ENCODE results near the gene ZNF780A. TPM values are rescaled to one million over a fixed set of nuclear protein-coding genes. Genes with fewer than 3 reads are reported as not detected.

The ZNF780A gene
- total RNA-seq, 2 experiments from 2014 or later = 24.1 to 24.5 TPM

- Mint-ChIP-seq H3K27ac (no peak overlapping the region), H3K9me3 (peaks cover 6% of the 10 kb centered on the region), H3K36me3 (ENCODE audit: low read depth) (no peaks in the 10 kb centered on the region), H3K4me3 (no peak overlapping the region), H3K27me3 (peaks cover 14% of the 10 kb centered on the region), H3K4me1 (no peaks in the 10 kb centered on the region)
- CTCF ChIA-PET = no interaction called here
- no peak for DNase-seq
- POLR2A ChIA-PET = no interaction called here
These were observed 19.8 kb upstream of the ZNF780A start for GRCh38 chr19:40110570-40110969.

- Mint-ChIP-seq H3K36me3 (ENCODE audit: low read depth) (no peaks in the 10 kb centered on the region), H3K4me1 (no peaks in the 10 kb centered on the region), H3K9me3 (no peaks in the 10 kb centered on the region), H3K27me3 (peaks cover 9% of the 10 kb centered on the region), H3K27ac (no peak overlapping the region), H3K4me3 (no peak overlapping the region)
- DNase-seq = no peak
- POLR2A ChIA-PET = no interaction called here
- CTCF ChIA-PET = interaction anchor here (0.7 kb wide), 1 partner anchor 194 kb away, joined by 3 read pairs; no protein-coding TSS in a partner anchor
These were observed 14.0 kb upstream of the ZNF780A start for GRCh38 chr19:40104754-40105153.

GRCh38 chr19:40103600-40103999 lies 12.9 kb upstream of the ZNF780A start:
- no peaks in the 10 kb centered on the region for H3K36me3 Mint-ChIP-seq (ENCODE audit: low read depth)
- no peaks in the 10 kb centered on the region for H3K4me1 Mint-ChIP-seq
- H3K27me3 Mint-ChIP-seq = peaks cover 16% of the 10 kb centered on the region
- no peak for DNase-seq
- no peak overlapping the region for H3K27ac Mint-ChIP-seq
- no peaks in the 10 kb centered on the region for H3K9me3 Mint-ChIP-seq
- no peak overlapping the region for H3K4me3 Mint-ChIP-seq
- ChIA-PET POLR2A (no interaction called here), CTCF (interaction anchor here (0.7 kb wide), 2 partner anchors 14 to 38 kb away, joined by 3 to 5 read pairs; no protein-coding TSS in a partner anchor)

- Mint-ChIP-seq H3K27ac (no peak overlapping the region), H3K4me3 (no peak overlapping the region), H3K36me3 (ENCODE audit: low read depth) (no peaks in the 10 kb centered on the region), H3K4me1 (no peaks in the 10 kb centered on the region), H3K27me3 (peaks cover 25% of the 10 kb centered on the region), H3K9me3 (no peaks in the 10 kb centered on the region)
- POLR2A ChIA-PET = no interaction called here
- no peak for DNase-seq
- CTCF ChIA-PET = no interaction called here
These were observed 11.1 kb upstream of the ZNF780A start for GRCh38 chr19:40101813-40102212.

GRCh38 chr19:40093416-40093815 lies 2.7 kb upstream of the ZNF780A start:
- H3K4me3 Mint-ChIP-seq = no peak overlapping the region
- POLR2A ChIA-PET = no interaction called here

GRCh38 chr19:40091205-40092129 lies 724 bp upstream of the ZNF780A start:
- no peak for DNase-seq
- H3K4me1 Mint-ChIP-seq = peaks cover 36% of the 10 kb centered on the region
- H3K27ac Mint-ChIP-seq = peak overlapping the region; percentile 99
- ChIA-PET CTCF (interaction anchor here (1.1 kb wide), 1 partner anchor 120 kb away, joined by 3 read pairs; the partner anchor contains the start of gene PSMC4), POLR2A (interaction anchor here (0.7 kb wide), 1 partner anchor 36 kb away, joined by 3 read pairs; no protein-coding TSS in a partner anchor)
- peaks cover 13% of the 10 kb centered on the region for H3K9me3 Mint-ChIP-seq
- H3K27me3 Mint-ChIP-seq = peaks cover 7% of the 10 kb centered on the region
- H3K36me3 Mint-ChIP-seq (ENCODE audit: low read depth) = peaks cover 21% of the 10 kb centered on the region
- peak overlapping the region; percentile 98 for H3K4me3 Mint-ChIP-seq

More at GRCh38 chr19:40093416-40093815, 2.7 kb upstream of the ZNF780A start:
- H3K4me1 Mint-ChIP-seq = peaks cover 26% of the 10 kb centered on the region
- CTCF ChIA-PET = no interaction called here
- peaks cover 15% of the 10 kb centered on the region for H3K27me3 Mint-ChIP-seq
- no peak overlapping the region for H3K27ac Mint-ChIP-seq
- peaks cover 5% of the 10 kb centered on the region for H3K9me3 Mint-ChIP-seq
- no peak for DNase-seq
- peaks cover 11% of the 10 kb centered on the region for H3K36me3 Mint-ChIP-seq (ENCODE audit: low read depth)

- DNase-seq = no peak
- H3K36me3 Mint-ChIP-seq (ENCODE audit: low read depth) = peaks cover 26% of the 10 kb centered on the region
- CTCF ChIA-PET = interaction anchor here (0.6 kb wide), 1 partner anchor 14 kb away, joined by 3 read pairs; no protein-coding TSS in a partner anchor
- POLR2A ChIA-PET = no interaction called here
- peaks cover 36% of the 10 kb centered on the region for H3K4me1 Mint-ChIP-seq
- H3K9me3 Mint-ChIP-seq = peaks cover 13% of the 10 kb centered on the region
- no peak overlapping the region for H3K27ac Mint-ChIP-seq
- peaks cover 3% of the 10 kb centered on the region for H3K27me3 Mint-ChIP-seq
- peak overlapping the region; percentile 98 for H3K4me3 Mint-ChIP-seq
These were observed 1.3 kb downstream of the ZNF780A start for GRCh38 chr19:40089462-40089861.

- POLR2A ChIA-PET = no interaction called here
- H3K4me3 Mint-ChIP-seq = no peak overlapping the region
- CTCF ChIA-PET = interaction anchor here (0.9 kb wide), 1 partner anchor 8 kb away, joined by 5 read pairs; no protein-coding TSS in a partner anchor
- H3K4me1 Mint-ChIP-seq = peaks cover 36% of the 10 kb centered on the region
- peaks cover 32% of the 10 kb centered on the region for H3K36me3 Mint-ChIP-seq (ENCODE audit: low read depth)
- H3K27me3 Mint-ChIP-seq = peaks cover 3% of the 10 kb centered on the region
- no peak for DNase-seq
- H3K27ac Mint-ChIP-seq = no peak overlapping the region
- H3K9me3 Mint-ChIP-seq = peaks cover 13% of the 10 kb centered on the region
These were observed 2.3 kb downstream of the ZNF780A start for GRCh38 chr19:40088299-40089047.

GRCh38 chr19:40084948-40085347 lies 5.8 kb downstream of the ZNF780A start:
- Mint-ChIP-seq H3K27me3 (no peaks in the 10 kb centered on the region), H3K4me1 (peaks cover 23% of the 10 kb centered on the region), H3K9me3 (peaks cover 17% of the 10 kb centered on the region), H3K27ac (no peak overlapping the region), H3K36me3 (ENCODE audit: low read depth) (peaks cover 62% of the 10 kb centered on the region), H3K4me3 (no peak overlapping the region)
- POLR2A ChIA-PET = no interaction called here
- no peak for DNase-seq
- CTCF ChIA-PET = interaction anchor here (1.4 kb wide), 1 partner anchor 27 kb away, joined by 3 read pairs; no protein-coding TSS in a partner anchor

- CTCF ChIA-PET = no interaction called here
These were observed 9.3 kb downstream of the ZNF780A start for GRCh38 chr19:40081411-40081810.

GRCh38 chr19:40080289-40080688 lies 10.5 kb downstream of the ZNF780A start:
- no peaks in the 10 kb centered on the region for H3K27me3 Mint-ChIP-seq
- CTCF ChIA-PET = interaction anchor here (0.6 kb wide), 1 partner anchor 61 kb away, joined by 3 read pairs; no protein-coding TSS in a partner anchor
- H3K9me3 Mint-ChIP-seq = peaks cover 47% of the 10 kb centered on the region
- DNase-seq = no peak
- H3K36me3 Mint-ChIP-seq (ENCODE audit: low read depth) = peaks cover 88% of the 10 kb centered on the region
- no peak overlapping the region for H3K4me3 Mint-ChIP-seq
- H3K4me1 Mint-ChIP-seq = no peaks in the 10 kb centered on the region
- POLR2A ChIA-PET = no interaction called here
- no peak overlapping the region for H3K27ac Mint-ChIP-seq

More at GRCh38 chr19:40081411-40081810, 9.3 kb downstream of the ZNF780A start:
- H3K36me3 Mint-ChIP-seq (ENCODE audit: low read depth) = peaks cover 80% of the 10 kb centered on the region
- DNase-seq = no peak
- H3K27me3 Mint-ChIP-seq = no peaks in the 10 kb centered on the region
- POLR2A ChIA-PET = no interaction called here
- H3K4me3 Mint-ChIP-seq = no peak overlapping the region
- H3K4me1 Mint-ChIP-seq = no peaks in the 10 kb centered on the region
- H3K9me3 Mint-ChIP-seq = peaks cover 35% of the 10 kb centered on the region
- no peak overlapping the region for H3K27ac Mint-ChIP-seq

GRCh38 chr19:40078377-40078776 lies 12.4 kb downstream of the ZNF780A start:
- peaks cover 62% of the 10 kb centered on the region for H3K9me3 Mint-ChIP-seq
- ChIA-PET CTCF (interaction anchor here (0.9 kb wide), 1 partner anchor 181 kb away, joined by 3 read pairs; no protein-coding TSS in a partner anchor), POLR2A (no interaction called here)
- no peak overlapping the region for H3K4me3 Mint-ChIP-seq
- DNase-seq = no peak
- peaks cover 95% of the 10 kb centered on the region for H3K36me3 Mint-ChIP-seq (ENCODE audit: low read depth)
- no peaks in the 10 kb centered on the region for H3K27me3 Mint-ChIP-seq
- no peak overlapping the region for H3K27ac Mint-ChIP-seq
- H3K4me1 Mint-ChIP-seq = no peaks in the 10 kb centered on the region

GRCh38 chr19:40070058-40070457 lies 20.7 kb downstream of the ZNF780A start:
- POLR2A ChIA-PET = no interaction called here

More at GRCh38 chr19:40070058-40070457, 20.7 kb downstream of the ZNF780A start:
- CTCF ChIA-PET = no interaction called here
- Mint-ChIP-seq H3K27ac (no peak overlapping the region), H3K9me3 (peaks cover 44% of the 10 kb centered on the region), H3K27me3 (no peaks in the 10 kb centered on the region), H3K4me3 (no peak overlapping the region), H3K4me1 (no peaks in the 10 kb centered on the region), H3K36me3 (ENCODE audit: low read depth) (peaks cover 28% of the 10 kb centered on the region)
- no peak for DNase-seq

All from activated CD4-positive, alpha-beta T cell treated with anti-CD3 and anti-CD28 coated beads, Interleukin-2, amount 10 ng/mL, durations not matched to agents 7 days and 5 days (primary cell).